Upper lobe of left lung (tissue), 4 donors: Measurements from ENCODE around the gene PSMA7.

ENCODE experiments used
- CTCF ChIP-seq, 6 experiments: fragments of 450-650 bp in 4 of 6; fragments of 200-600 bp in 2 of 6; sonication (generic) in 2 of 6; IDR thresholded peaks; one replicate each; pipeline ENCODE4 v1.5.1; 2016 to 2019; ENCODE audit warnings: antibody characterized with exemption in 6 of 6
- EP300 ChIP-seq, 4 donors: sonication (generic); formaldehyde crosslinking; IDR thresholded peaks; one replicate each; pipeline ENCODE4 v1.5.1; 2017; ENCODE audit warnings: antibody characterized with exemption in 4 of 4, control low read depth in 2 of 4
- POLR2A ChIP-seq, 4 donors: fragments of 450-650 bp; IDR thresholded peaks; one replicate each; pipeline ENCODE4 v1.5.1; 2016 to 2017; ENCODE audit warnings: antibody characterized with exemption in 4 of 4, mild to moderate bottlenecking in 2 of 4
- POLR2AphosphoS5 ChIP-seq, 2 donors: sonication (generic); formaldehyde crosslinking; IDR thresholded peaks; one replicate each; pipeline ENCODE4 v1.5.1; 2017; ENCODE audit warnings: antibody characterized with exemption in 2 of 2

- no peak for TF ChIP-seq CTCF (IDR thresholded peaks at IDR 0.05)
- TF ChIP-seq POLR2A (IDR thresholded peaks at IDR 0.05), result no peak
- TF ChIP-seq POLR2AphosphoS5 (IDR thresholded peaks at IDR 0.05), result no peak
- TF ChIP-seq EP300 (IDR thresholded peaks at IDR 0.05), result no peak
These were observed 32.5 kb upstream of the PSMA7 start for GRCh38 chr20:62175711-62176110.
